ENCODE data around the gene ARHGEF19.
"Not testable (repeated sequence)": the region's sequence is repeated elsewhere in the genome, so short reads cannot be mapped to it uniquely, and the experiment has no call there.

Gene ARHGEF19

DNA sequence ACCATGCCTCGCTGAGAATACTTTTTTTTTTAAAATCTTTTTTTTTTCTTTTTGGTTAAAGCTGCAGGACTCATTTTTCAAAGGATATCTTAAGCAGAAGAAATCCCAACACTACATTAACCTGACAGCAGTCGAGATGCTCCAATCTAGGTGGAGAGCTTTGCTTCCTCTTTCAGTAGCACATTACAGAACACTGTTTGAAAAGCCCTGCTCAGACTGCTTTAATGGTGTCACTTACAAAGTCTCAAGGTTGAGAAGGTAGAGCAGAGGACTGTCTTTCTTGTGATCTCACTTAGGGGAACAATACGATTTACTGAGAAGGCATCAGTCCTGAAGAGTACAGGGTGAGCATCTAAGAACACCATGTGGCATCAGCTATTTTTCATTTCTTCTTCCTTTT is 45.5 kb upstream of the ARHGEF19 start (continued):
- TF ChIP-seq ZBTB26 (tag by site-specific recombination; optimal IDR thresholded peaks at IDR 0.05) (no peak), ZNF112 (tag by site-specific recombination; IDR thresholded peaks at IDR 0.05) (no peak), ZNF677 (tag by site-specific recombination; IDR thresholded peaks at IDR 0.05) (no peak), EGR2 (tag by site-specific recombination; IDR thresholded peaks at IDR 0.05; ENCODE audit: low read depth) (no peak), ZNF664 (tag by site-specific recombination; IDR thresholded peaks at IDR 0.05) (no peak), ZNF768 (tag by site-specific recombination; IDR thresholded peaks at IDR 0.05) (no peak)

DNA sequence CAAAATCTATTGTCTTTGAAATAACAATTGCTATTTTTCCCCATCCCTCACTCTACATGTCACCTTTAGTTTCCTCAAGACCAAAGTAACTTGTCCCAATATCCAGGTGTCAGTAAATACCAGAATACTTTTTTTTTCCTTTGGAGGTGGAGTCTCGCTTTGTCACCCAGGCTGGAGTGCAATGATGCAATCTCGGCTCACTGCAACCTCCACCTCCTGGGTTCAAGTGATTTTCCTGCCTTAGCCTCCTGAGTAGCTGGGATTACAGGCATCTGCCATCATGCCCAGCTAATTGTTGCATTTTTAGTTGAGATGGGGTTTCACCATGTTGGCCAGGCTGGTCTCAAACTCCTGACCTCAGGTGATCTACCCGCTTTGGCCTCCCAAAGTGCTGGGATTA is 45.1 kb upstream of the ARHGEF19 start:
- peaks cover 4 to 37% of the 10 kb centered on the region in 2 experiments; a peak in 2 of 3 replicates for H3K36me3 ChIP-seq (ENCODE audit: control insufficient read depth in 2 of 2, insufficient read depth in 1 of 2, low read length in 2 of 2)
- 0 out of 2 replicates have a peak, but pooled peaks have one; percentile 10 for TF ChIP-seq OSR2 (tag by site-specific recombination; IDR thresholded peaks at IDR 0.05)
- TF ChIP-seq ZNF664 (tag by site-specific recombination; IDR thresholded peaks at IDR 0.05), result 0 out of 2 replicates have a peak, but pooled peaks have one; percentile 40
- TF ChIP-seq SCRT2 (tag by site-specific recombination; IDR thresholded peaks at IDR 0.05), result peak; percentile 32; the same call in 1 of the 2 replicates
- POLR2A ChIA-PET; H3K9me3 ChIP-seq (ENCODE audit: control insufficient read depth, insufficient read depth, low read depth, low read length); H3K27ac ChIP-seq (ENCODE audit: extremely low read depth, low read depth, low read length); H3K4me1 ChIP-seq (ENCODE audit: control insufficient read depth, insufficient read depth, low read length); H3K4me3 ChIP-seq (ENCODE audit: low read depth, low read length): not testable (repeated sequence)
- CTCF ChIA-PET, result interaction anchor here (0.6 to 2.0 kb wide), 4 partner anchors 12 to 172 kb away, joined by 3 to 7 read pairs (median 4); no protein-coding TSS in a partner anchor

DNA sequence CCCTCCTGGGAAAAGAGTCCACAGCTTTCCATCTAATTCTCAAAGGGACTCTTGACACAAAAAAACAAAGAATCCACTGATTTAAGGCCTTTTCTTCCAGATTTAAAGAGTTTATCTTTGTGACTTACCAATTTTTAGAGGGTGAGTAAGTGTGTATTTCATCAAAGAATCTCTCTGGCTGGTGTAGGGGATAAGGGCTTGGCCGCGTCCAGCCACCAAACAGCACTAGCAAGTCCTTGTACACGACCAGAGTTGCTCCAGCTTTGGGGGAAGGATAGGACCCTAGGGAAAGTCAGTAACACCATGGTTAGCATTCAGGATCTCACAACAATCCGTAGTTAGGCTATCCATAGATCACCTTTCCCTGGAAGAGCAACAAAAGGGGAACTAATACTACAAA is 44.0 kb upstream of the ARHGEF19 start:
- ChIA-PET CTCF (interaction anchor here (0.6 kb wide), 1 partner anchor 13 kb away, joined by 3 read pairs; no protein-coding TSS in a partner anchor), POLR2A (no interaction called here)
- TF ChIP-seq ZNF391 (tag by site-specific recombination; IDR thresholded peaks at IDR 0.05; ENCODE audit: borderline replicate concordance, low read depth), result no peak
- no peak for TF ChIP-seq HOXC10 (CRISPR knock-in tag; IDR thresholded peaks at IDR 0.05)
- TF ChIP-seq GLI4 (tag by site-specific recombination; IDR thresholded peaks at IDR 0.05), result no peak
- no peak for TF ChIP-seq ZNF571 (tag by site-specific recombination; IDR thresholded peaks at IDR 0.05)
- TF ChIP-seq YY1 (tag by site-specific recombination; IDR thresholded peaks at IDR 0.05), result no peak
- no peak for TF ChIP-seq ZNF704 (tag by site-specific recombination; IDR thresholded peaks at IDR 0.05)
- no peak for TF ChIP-seq ZSCAN16 (tag by site-specific recombination; IDR thresholded peaks at IDR 0.05)
- peaks cover 4 to 48% of the 10 kb centered on the region in 2 experiments; a peak in 2 of 3 replicates for H3K36me3 ChIP-seq (ENCODE audit: control insufficient read depth in 2 of 2, insufficient read depth in 1 of 2, low read length in 2 of 2)
- no peaks in the 10 kb centered on the region for H3K4me1 ChIP-seq (ENCODE audit: control insufficient read depth, insufficient read depth, low read length)
- H3K4me3 ChIP-seq (ENCODE audit: low read depth, low read length), result no peak overlapping the region
- H3K27ac ChIP-seq (ENCODE audit: extremely low read depth, low read depth, low read length), result no peak overlapping the region
- H3K9me3 ChIP-seq (ENCODE audit: control insufficient read depth, insufficient read depth, low read depth, low read length), result no peaks in the 10 kb centered on the region

GRCh38 chr1:16254263-16254928 is 41.9 kb upstream of the ARHGEF19 start:
- peaks cover 4 to 59% of the 10 kb centered on the region in 2 experiments; a peak in 2 of 3 replicates for H3K36me3 ChIP-seq (ENCODE audit: control insufficient read depth in 2 of 2, insufficient read depth in 1 of 2, low read length in 2 of 2)
- TF ChIP-seq ZNF366 (tag by site-specific recombination; conservative IDR thresholded peaks at IDR 0.05) (0 out of 2 replicates have a peak, but pooled peaks have one; percentile 24), ZNF704 (tag by site-specific recombination; IDR thresholded peaks at IDR 0.05) (no peak)
- H3K4me1 ChIP-seq (ENCODE audit: control insufficient read depth, insufficient read depth, low read length), result peaks cover 5% of the 10 kb centered on the region
- no peaks in the 10 kb centered on the region for H3K9me3 ChIP-seq (ENCODE audit: control insufficient read depth, insufficient read depth, low read depth, low read length)
- ChIA-PET CTCF (interaction anchor here (0.6 to 1.5 kb wide), 6 partner anchors 10 to 513 kb away, joined by 3 to 6 read pairs (median 4); no protein-coding TSS in a partner anchor), POLR2A (no interaction called here)
- no peak overlapping the region for H3K4me3 ChIP-seq (ENCODE audit: low read depth, low read length)
- no peak overlapping the region for H3K27ac ChIP-seq (ENCODE audit: extremely low read depth, low read depth, low read length)

Data from HEK293 (cell line).